Right atrium auricular region (tissue), 2 donors: ENCODE results near the gene TNK1. TPM values are rescaled to one million over a fixed set of nuclear protein-coding genes. Genes with fewer than 3 reads are reported as not detected.

Experiments used
- DNase-seq: peaks from one replicate; pipeline ENCODE4 v3.0.0-alpha.2; 2019; ENCODE audit warnings: low spot score
- H3K27ac ChIP-seq, 2 donors: fragments of 200-600 bp; sonication (generic); 1 replicate in 1 of 2; 2 replicates in 1 of 2; pipeline ENCODE4 v1.5.1; 2016 to 2019
- H3K27me3 ChIP-seq, 2 donors: fragments of 200-600 bp; sonication (generic); one replicate each; pipeline versions ENCODE4 v1.5.1 to v1.6.0; 2017 to 2019
- H3K36me3 ChIP-seq: fragments of 200-600 bp; sonication (generic); one replicate; pipeline ENCODE4 v1.5.1; 2016
- H3K4me1 ChIP-seq, 2 donors: fragments of 200-600 bp; sonication (generic); one replicate each; pipeline versions ENCODE4 v1.5.1 to v1.6.0; 2017 to 2019
- H3K4me3 ChIP-seq, 2 donors: fragments of 200-600 bp; sonication (generic); 1 replicate in 1 of 2; 2 replicates in 1 of 2; pipeline ENCODE4 v1.5.1; 2017 to 2019; ENCODE audit warnings: mild to moderate bottlenecking in 1 of 2, moderate library complexity in 1 of 2
- H3K9me3 ChIP-seq, 2 donors: fragments of 200-600 bp; sonication (generic); one replicate each; pipeline ENCODE4 v1.5.1; 2019
- CTCF ChIP-seq, 2 donors: fragments of 200-600 bp; sonication (generic); IDR thresholded peaks; one replicate each; pipeline ENCODE4 v1.5.1; 2019; ENCODE audit warnings: antibody characterized with exemption in 2 of 2
- total RNA-seq, 2 donors: library from RNA; depleted of rRNA; stranded (reverse); fragments of >200 nt; gene quantifications; one replicate each; pipeline ENCODE4 v1.1.0, GENCODE V29; 2016

Gene TNK1
- total RNA-seq, 2 donors from 2014 or later: 4.1 to 4.8 TPM

GRCh38 chr17:7383742-7384488 is 3.0 kb downstream of the TNK1 start:
- Histone ChIP-seq H3K4me1 (peaks cover 0 to 31% of the 10 kb centered on the region in 2 donors), H3K27me3 (no peaks in the 10 kb centered on the region), H3K36me3 (peaks cover 2% of the 10 kb centered on the region), H3K4me3 (peak overlapping the region; percentile 20 to 53), H3K9me3 (no peaks in the 10 kb centered on the region), H3K27ac (no peak overlapping the region)
- no peak for TF ChIP-seq CTCF (IDR thresholded peaks at IDR 0.05)
- no peak for DNase-seq

GRCh38 chr17:7384489-7385081 is 3.7 kb downstream of the TNK1 start:
- peaks cover 0 to 31% of the 10 kb centered on the region in 2 donors for H3K4me1 ChIP-seq
- peaks cover 9% of the 10 kb centered on the region for H3K36me3 ChIP-seq
- H3K27ac ChIP-seq: no peak overlapping the region
- DNase-seq: no peak
- no peak for TF ChIP-seq CTCF (IDR thresholded peaks at IDR 0.05)
- H3K27me3 ChIP-seq: no peaks in the 10 kb centered on the region
- H3K4me3 ChIP-seq: peak overlapping the region in 1 of 2 donors; percentile 53
- no peaks in the 10 kb centered on the region for H3K9me3 ChIP-seq

- no peaks in the 10 kb centered on the region for H3K9me3 ChIP-seq
- H3K36me3 ChIP-seq: peaks cover 20% of the 10 kb centered on the region
- no peaks in the 10 kb centered on the region for H3K27me3 ChIP-seq
- TF ChIP-seq CTCF (IDR thresholded peaks at IDR 0.05): no peak
- DNase-seq: no peak
- H3K27ac ChIP-seq: no peak overlapping the region
- no peak overlapping the region for H3K4me3 ChIP-seq
- peaks cover 0 to 18% of the 10 kb centered on the region in 2 donors for H3K4me1 ChIP-seq
Measured at GRCh38 chr17:7388856-7389255, 8.0 kb downstream of the TNK1 start.

GRCh38 chr17:7389924-7390910 is 9.3 kb downstream of the TNK1 start:
- Histone ChIP-seq H3K27ac (no peak overlapping the region), H3K27me3 (no peaks in the 10 kb centered on the region), H3K9me3 (no peaks in the 10 kb centered on the region), H3K4me3 (no peak overlapping the region), H3K4me1 (peaks cover 0 to 17% of the 10 kb centered on the region in 2 donors), H3K36me3 (peaks cover 20% of the 10 kb centered on the region)
- no peak for DNase-seq
- TF ChIP-seq CTCF (IDR thresholded peaks at IDR 0.05): no peak

- Histone ChIP-seq H3K9me3 (no peaks in the 10 kb centered on the region), H3K4me3 (no peak overlapping the region), H3K27ac (no peak overlapping the region), H3K27me3 (no peaks in the 10 kb centered on the region), H3K4me1 (peaks cover 0 to 22% of the 10 kb centered on the region in 2 donors), H3K36me3 (peaks cover 20% of the 10 kb centered on the region)
- no peak for DNase-seq
- TF ChIP-seq CTCF (IDR thresholded peaks at IDR 0.05): no peak
Measured at GRCh38 chr17:7391307-7391706, 10.4 kb downstream of the TNK1 start.
